AG04449 (cell line): Measurements from ENCODE around the gene RGL3.
A peak's percentile ranks its signal among the peaks of the same experiment; 100 is the strongest.
"Not testable (repeated sequence)": the region's sequence is repeated elsewhere in the genome, so short reads cannot be mapped to it uniquely, and the experiment has no call there.

Experiments
- CTCF ChIA-PET: fragments of 350-600 bp; formaldehyde crosslinking; extraction: SDS; loops from one replicate; lab custom pipeline; 2021; ENCODE audit warnings: antibody characterized with exemption; lab: Yijun Ruan, JAX
- POLR2A ChIA-PET: fragments of 400-600, 350-600 bp; formaldehyde crosslinking; extraction: SDS; loops from one replicate; lab custom pipeline; 2020; ENCODE audit warnings: antibody characterized with exemption, inconsistent platforms; lab: Yijun Ruan, JAX
- DNase-seq: peaks from one replicate; pipeline ENCODE4 v3.0.0-alpha.2; 2010; ENCODE audit warnings: low read depth, low spot score
- H3K4me3 ChIP-seq: 2 replicates; pipeline ENCODE4 v1.5.1; 2011; ENCODE audit warnings: low read depth, mild to moderate bottlenecking, control low read depth, low read length
- CTCF ChIP-seq: IDR thresholded peaks from one replicate; pipeline ENCODE4 v1.5.1; 2011; ENCODE audit warnings: mild to moderate bottlenecking, moderate library complexity, low read length, control low read depth, inconsistent platforms; ENCODE audit not compliant: insufficient read depth; ENCODE audit errors: missing control alignments

RGL3 gene

GRCh38 chr19:11380653-11381537 lies 38.2 kb downstream of the RGL3 start:
- TF ChIP-seq CTCF: peak; percentile 80
- ChIA-PET CTCF (interaction anchor here (0.5 to 4.0 kb wide), 41 partner anchors 8 to 156 kb away, joined by 3 to 45 read pairs (median 5); partner anchors contain the start of genes CCDC159, ODAD3, PRKCSH and RAB3D), POLR2A (interaction anchor here (0.7 to 1.3 kb wide), 5 partner anchors 10 to 243 kb away, joined by 3 to 4 read pairs (median 4); partner anchors contain the start of genes CCDC159 and TMEM205)
- H3K4me3 ChIP-seq: peak overlapping the region; percentile 75
- peak; percentile 65 for DNase-seq

- H3K4me3 ChIP-seq: peak overlapping the region; percentile 75; the same call in 1 of the 2 replicates
- POLR2A ChIA-PET: no interaction called here
- TF ChIP-seq CTCF: no peak
- CTCF ChIA-PET: interaction anchor here (0.7 to 4.0 kb wide), 17 partner anchors 9 to 157 kb away, joined by 3 to 45 read pairs (median 8); partner anchors contain the start of genes CCDC159, ODAD3, PRKCSH and TMEM205
- no peak for DNase-seq
Observed at GRCh38 chr19:11379857-11380350, 39.2 kb downstream of the RGL3 start.

GRCh38 chr19:11379269-11379845 lies 39.8 kb downstream of the RGL3 start:
- H3K4me3 ChIP-seq, POLR2A ChIA-PET, DNase-seq: not testable (repeated sequence)
- CTCF ChIA-PET: interaction anchor here (1.1 to 5.6 kb wide), 6 partner anchors 9 to 157 kb away, joined by 4 to 45 read pairs (median 8); no protein-coding TSS in a partner anchor

- ChIA-PET POLR2A (no interaction called here), CTCF (interaction anchor here (1.3 to 5.6 kb wide), 6 partner anchors 10 to 104 kb away, joined by 3 to 18 read pairs (median 6); partner anchors contain the start of gene PRKCSH)
- peak; percentile 36 for DNase-seq
- peak; percentile 40 for TF ChIP-seq CTCF
- H3K4me3 ChIP-seq: no peak overlapping the region
Observed at GRCh38 chr19:11378319-11379189, 40.6 kb downstream of the RGL3 start.

GRCh38 chr19:11377756-11378155 lies 41.4 kb downstream of the RGL3 start:
- no peak for TF ChIP-seq CTCF
- CTCF ChIA-PET: interaction anchor here (0.8 to 5.6 kb wide), 10 partner anchors 9 to 240 kb away, joined by 3 to 18 read pairs (median 4); partner anchors contain the start of gene PRKCSH
- H3K4me3 ChIP-seq: peak overlapping the region; percentile 3; the same call in 1 of the 2 replicates
- POLR2A ChIA-PET: interaction anchor here (0.5 to 0.7 kb wide), 4 partner anchors 32 to 141 kb away, joined by 3 to 5 read pairs (median 3); partner anchors contain the start of genes CCDC159 and TMEM205
- no peak for DNase-seq
